GM12891 (cell line): ENCODE results near the gene HAPLN1.

Experiments used
- PAX5 ChIP-seq: IDR thresholded peaks from 2 replicates; pipeline ENCODE4 v1.6.1; 2011; ENCODE audit warnings: low read length, moderate library complexity, mild to moderate bottlenecking; ENCODE audit not compliant: insufficient read depth, severe bottlenecking
- POLR2A ChIP-seq: IDR thresholded peaks from 2 replicates; pipeline ENCODE4 v1.6.1; 2011; ENCODE audit warnings: low read depth, low read length, control low read depth
- POLR2AphosphoS5 ChIP-seq: IDR thresholded peaks from 2 replicates; pipeline ENCODE4 v1.6.1; 2011; ENCODE audit warnings: low read depth, low read length, control low read depth

DNA sequence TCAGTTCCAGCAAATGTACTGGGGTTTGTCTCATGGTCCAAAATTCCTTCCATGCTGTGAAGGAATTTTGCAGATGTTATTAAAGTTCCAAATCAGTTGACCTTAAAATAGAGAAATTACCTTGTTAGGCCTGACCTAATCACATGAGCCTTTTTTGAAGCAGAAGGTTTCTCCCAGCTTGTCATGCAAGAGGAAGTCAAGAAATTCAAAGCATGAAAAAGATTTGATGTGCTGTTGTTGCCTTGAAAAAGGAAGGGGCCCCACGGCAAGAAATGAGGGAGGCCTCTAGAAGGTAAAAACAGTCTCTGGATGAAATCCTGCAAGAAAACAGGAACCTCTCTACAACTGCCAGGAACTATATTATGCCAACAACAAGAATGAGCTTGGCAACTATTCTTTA is 24.2 kb upstream of the HAPLN1 start:
- TF ChIP-seq POLR2AphosphoS5 (no peak), POLR2A (no peak), PAX5 (no peak)
